Mesodermal cell (in vitro differentiated cells): ENCODE measurements around the gene KDM1A.

Experiments
- H3K27ac ChIP-seq: 2 replicates; pipeline ENCODE4 v1.7.0; 2013; ENCODE audit warnings: mild to moderate bottlenecking, low read depth, low read length, moderate library complexity; ENCODE audit not compliant: severe bottlenecking
- H3K36me3 ChIP-seq: 2 replicates; pipeline ENCODE4 v1.7.1; 2013; ENCODE audit warnings: mild to moderate bottlenecking, low read length, moderate library complexity; ENCODE audit not compliant: control insufficient read depth, insufficient read depth
- H3K4me1 ChIP-seq: one replicate; pipeline ENCODE4 v1.7.1; 2013; ENCODE audit warnings: mild to moderate bottlenecking, low read length; ENCODE audit not compliant: insufficient read depth, control insufficient read depth, poor library complexity, severe bottlenecking
- H3K4me3 ChIP-seq: 2 replicates; pipeline ENCODE4 v1.7.0; 2013; ENCODE audit warnings: low read length, control low read depth, mild to moderate bottlenecking; ENCODE audit not compliant: insufficient read depth, poor library complexity, severe bottlenecking; ENCODE audit errors: extremely low read depth
- H3K9me3 ChIP-seq: 2 replicates; pipeline ENCODE4 v1.7.1; 2013; ENCODE audit warnings: mild to moderate bottlenecking, low read length, moderate library complexity; ENCODE audit not compliant: control insufficient read depth
- WGBS, 2 experiments: methylation state at CpG; one replicate each; pipeline ENCODE4 v1.1.5; 2013; ENCODE audit warnings: missing lambda C conversion rate in 2 of 2; ENCODE audit not compliant: insufficient coverage in 2 of 2; 5-methylcytosine and 5-hydroxymethylcytosine counted together

KDM1A gene

GRCh38 chr1:23069149-23069548 is 49.9 kb downstream of the KDM1A start:
- no peaks in the 10 kb centered on the region for H3K4me1 ChIP-seq
- no peak overlapping the region for H3K4me3 ChIP-seq
- no peak overlapping the region for H3K27ac ChIP-seq
- H3K36me3 ChIP-seq, result peaks cover 90% of the 10 kb centered on the region
- WGBS, 2 experiments, result 87 to 100% methylated on average over 2 of the region's 2 CpGs
- H3K9me3 ChIP-seq, result no peaks in the 10 kb centered on the region

- Histone ChIP-seq H3K9me3 (no peaks in the 10 kb centered on the region), H3K36me3 (peaks cover 90% of the 10 kb centered on the region), H3K27ac (no peak overlapping the region), H3K4me3 (no peak overlapping the region), H3K4me1 (no peaks in the 10 kb centered on the region)
- WGBS, 2 experiments, result 90 to 92% methylated on average over 2 to 3 of the region's 4 CpGs
Measured at GRCh38 chr1:23069675-23070074, 50.4 kb downstream of the KDM1A start.

DNA sequence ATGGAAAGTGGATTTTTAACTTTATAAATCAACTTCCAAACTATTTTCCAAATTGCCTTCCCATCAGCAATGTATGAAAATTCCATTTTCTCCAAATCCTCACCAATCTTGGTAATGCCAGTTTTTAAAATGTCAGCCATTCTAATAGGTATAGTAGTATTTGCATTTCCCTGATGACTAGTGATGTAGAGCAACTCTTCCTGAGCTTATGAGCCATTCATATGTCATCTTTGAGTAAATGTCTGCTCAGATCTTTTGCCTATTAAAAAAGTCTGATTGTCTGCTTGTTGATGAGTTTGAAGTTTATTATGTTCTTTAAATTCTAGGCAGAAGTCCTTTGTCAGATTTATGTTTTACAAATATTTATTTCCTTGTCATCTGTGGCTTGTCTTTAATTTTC is 54.7 kb downstream of the KDM1A start:
- Histone ChIP-seq H3K27ac (no peak overlapping the region), H3K9me3 (no peaks in the 10 kb centered on the region), H3K4me1 (peaks cover 3% of the 10 kb centered on the region), H3K36me3 (peaks cover 80% of the 10 kb centered on the region), H3K4me3 (no peak overlapping the region)

DNA sequence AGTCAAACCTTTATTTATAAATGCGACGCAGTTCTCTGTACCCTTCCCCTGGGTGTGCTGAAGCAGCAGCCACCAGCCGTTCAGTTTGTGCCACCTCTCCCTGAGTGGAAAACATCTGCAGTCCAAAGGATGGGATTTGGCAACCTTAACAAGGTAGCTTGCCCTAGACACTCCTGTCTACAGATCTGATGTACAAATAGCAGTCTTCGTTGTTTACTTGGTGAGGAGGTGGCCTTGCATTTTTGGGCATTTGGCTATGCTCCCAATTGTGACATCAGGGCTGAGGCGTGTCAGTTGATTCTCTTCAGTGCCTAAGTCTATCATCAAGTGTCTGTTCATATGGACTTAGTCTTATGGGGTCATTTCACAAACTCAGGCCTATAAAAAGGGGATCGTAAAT is 59.8 kb downstream of the KDM1A start:
- Histone ChIP-seq H3K27ac (no peak overlapping the region), H3K4me3 (no peak overlapping the region), H3K4me1 (peaks cover 4% of the 10 kb centered on the region), H3K9me3 (no peaks in the 10 kb centered on the region), H3K36me3 (peaks cover 87% of the 10 kb centered on the region)
- WGBS, 2 experiments, result 97% methylated on average over 6 of the region's 6 CpGs

GRCh38 chr1:23080885-23081284 is 61.6 kb downstream of the KDM1A start:
- no peak overlapping the region for H3K4me3 ChIP-seq
- H3K4me1 ChIP-seq, result peaks cover 4% of the 10 kb centered on the region
- 100% methylated on average over 2 of the region's 3 CpGs; no CpG with 5 or more reads in 1 of the 2 experiments for WGBS, 2 experiments
- no peaks in the 10 kb centered on the region for H3K9me3 ChIP-seq
- H3K27ac ChIP-seq, result no peak overlapping the region
- peaks cover 97% of the 10 kb centered on the region for H3K36me3 ChIP-seq

DNA sequence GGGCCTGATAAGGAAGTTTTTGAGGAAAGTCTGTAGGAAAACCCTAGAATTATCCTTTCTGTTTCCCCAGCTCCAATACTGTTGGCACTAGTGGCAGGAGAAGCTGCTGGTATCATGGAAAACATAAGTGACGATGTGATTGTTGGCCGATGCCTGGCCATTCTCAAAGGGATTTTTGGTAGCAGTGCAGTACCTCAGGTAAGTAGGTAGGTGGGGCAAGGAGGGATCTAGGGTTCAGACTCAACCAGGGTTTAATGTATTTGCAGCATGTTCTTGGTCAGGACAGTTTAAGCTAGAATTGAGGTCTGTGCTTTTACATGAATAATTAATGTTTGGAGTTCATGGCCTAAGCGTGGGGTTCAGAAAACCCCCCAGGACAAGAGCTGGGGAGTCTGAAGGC is 62.1 kb downstream of the KDM1A start:
- 97 to 100% methylated on average over 2 to 3 of the region's 3 CpGs for WGBS, 2 experiments
- Histone ChIP-seq H3K4me1 (peaks cover 4% of the 10 kb centered on the region), H3K36me3 (peaks cover 100% of the 10 kb centered on the region), H3K4me3 (no peak overlapping the region), H3K27ac (no peak overlapping the region), H3K9me3 (no peaks in the 10 kb centered on the region)

DNA sequence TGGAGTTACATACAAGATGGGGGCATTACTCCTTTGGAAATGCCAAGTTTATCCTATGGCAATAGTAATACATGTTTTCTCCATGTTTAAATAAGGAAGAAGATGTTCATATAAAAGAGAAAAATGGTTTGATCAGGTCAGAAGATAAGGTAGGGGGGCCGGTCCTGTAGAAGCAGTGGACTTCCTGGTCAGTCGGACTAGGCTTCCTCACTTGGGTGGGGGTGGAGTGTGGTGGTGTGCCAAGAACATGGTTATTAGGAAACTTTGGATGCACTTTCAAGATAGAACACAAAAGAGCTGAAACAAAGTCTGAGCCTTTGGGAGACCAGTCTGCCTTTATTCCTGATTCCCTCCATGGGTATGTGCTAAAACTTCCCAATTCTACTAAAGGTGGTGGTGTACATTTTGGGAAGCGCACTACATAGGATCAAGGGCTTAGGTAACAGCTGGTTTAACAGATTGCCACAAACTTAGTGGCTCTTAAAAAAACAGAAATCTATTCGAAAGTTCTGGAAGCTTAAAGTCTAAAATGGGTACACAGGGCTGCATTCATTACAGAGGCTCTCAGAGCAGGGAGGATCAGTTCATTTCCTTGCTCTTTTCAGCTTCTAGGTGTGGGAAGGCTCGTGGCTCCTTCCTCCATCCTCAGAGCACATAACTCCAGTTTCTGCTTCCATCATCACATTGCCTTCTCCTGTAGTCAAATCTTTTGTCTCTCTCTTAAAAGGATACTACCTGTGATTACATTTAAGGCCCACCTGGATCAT is 64.6 kb downstream of the KDM1A start:
- H3K9me3 ChIP-seq, result no peaks in the 10 kb centered on the region
- no peak overlapping the region for H3K4me3 ChIP-seq
- peaks cover 100% of the 10 kb centered on the region for H3K36me3 ChIP-seq
- no peak overlapping the region for H3K27ac ChIP-seq
- peaks cover 2% of the 10 kb centered on the region for H3K4me1 ChIP-seq
- WGBS, 2 experiments, result 94 to 96% methylated on average over 4 to 5 of the region's 5 CpGs

- H3K4me1 ChIP-seq, result no peaks in the 10 kb centered on the region
- H3K9me3 ChIP-seq, result no peaks in the 10 kb centered on the region
- H3K27ac ChIP-seq, result no peak overlapping the region
- H3K4me3 ChIP-seq, result no peak overlapping the region
- H3K36me3 ChIP-seq, result peaks cover 98% of the 10 kb centered on the region
- WGBS, 2 experiments, result 96 to 97% methylated on average over 8 of the region's 8 CpGs
Measured at GRCh38 chr1:23084880-23085279, 65.6 kb downstream of the KDM1A start.

DNA sequence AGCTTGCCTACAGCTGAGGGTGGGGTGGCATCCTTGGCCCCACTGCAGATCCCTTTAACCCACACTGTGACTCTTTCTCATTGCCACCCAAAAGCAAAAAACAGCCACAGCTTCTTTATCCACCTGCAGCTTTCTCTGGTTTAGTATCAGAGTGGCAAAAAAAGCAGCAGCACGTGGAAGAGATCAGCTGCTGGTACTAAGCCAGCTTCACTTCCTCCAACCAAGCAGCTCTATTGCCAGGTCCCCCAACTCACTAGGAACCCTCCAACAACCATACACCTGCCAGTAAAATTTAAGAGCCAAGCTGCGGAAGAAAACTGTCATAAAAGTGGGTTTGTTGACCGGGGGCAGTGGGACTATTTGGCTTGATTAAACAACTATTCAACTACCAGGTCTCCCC is 66.4 kb downstream of the KDM1A start:
- H3K4me1 ChIP-seq, result no peaks in the 10 kb centered on the region
- WGBS, 2 experiments, result 100% methylated on average over 1 of the region's 3 CpGs; no CpG with 5 or more reads in 1 of the 2 experiments
- no peaks in the 10 kb centered on the region for H3K9me3 ChIP-seq
- no peak overlapping the region for H3K4me3 ChIP-seq
- no peak overlapping the region for H3K27ac ChIP-seq
- H3K36me3 ChIP-seq, result peaks cover 98% of the 10 kb centered on the region

GRCh38 chr1:23088027-23088426 is 68.8 kb downstream of the KDM1A start:
- Histone ChIP-seq H3K4me3 (no peak overlapping the region), H3K9me3 (no peaks in the 10 kb centered on the region), H3K36me3 (peaks cover 98% of the 10 kb centered on the region), H3K27ac (no peak overlapping the region), H3K4me1 (no peaks in the 10 kb centered on the region)
- WGBS, 2 experiments, result 86 to 100% methylated on average over 1 to 2 of the region's 2 CpGs

DNA sequence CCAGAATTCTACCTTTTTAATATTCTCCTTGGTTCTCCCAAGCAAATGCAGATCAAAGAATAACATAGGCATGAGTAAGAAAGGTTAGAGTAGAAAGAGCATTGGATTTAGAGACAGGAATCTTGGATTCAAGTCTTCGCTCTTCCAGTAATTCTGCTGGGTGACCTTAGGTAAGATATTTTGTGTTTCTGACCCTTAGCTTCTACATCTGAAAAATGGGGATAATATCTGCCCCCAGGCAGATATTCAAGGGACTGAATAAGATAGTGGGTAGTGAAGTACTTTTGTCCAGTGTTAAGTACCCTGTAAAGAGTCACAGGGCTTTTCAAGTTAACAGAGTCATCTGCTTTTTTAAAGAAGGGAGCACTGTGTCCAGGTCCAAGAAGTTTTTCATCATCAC is 70.8 kb downstream of the KDM1A start:
- Histone ChIP-seq H3K4me3 (no peak overlapping the region), H3K9me3 (no peaks in the 10 kb centered on the region), H3K27ac (no peak overlapping the region), H3K4me1 (no peaks in the 10 kb centered on the region), H3K36me3 (peaks cover 98% of the 10 kb centered on the region)
- WGBS, 2 experiments, result 100% methylated on average over 1 of the region's 1 CpG
